ENCODE results near the gene GRAMD2A. TPM values are rescaled to one million over a fixed set of nuclear protein-coding genes. Genes with fewer than 3 reads are reported as not detected.
A peak's percentile ranks its signal among the peaks of the same experiment; 100 is the strongest.

The GRAMD2A gene
- total RNA-seq = 2.0 to 3.5 TPM (median 2.6 TPM) in 3 replicates

- Mint-ChIP-seq H3K27ac (peak within 1 kb of the TSS; percentile 64), H3K9me3 (no peaks in the 10 kb centered on the region), H3K4me1 (peaks cover 3% of the 10 kb centered on the region), H3K4me3 (peak within 1 kb of the TSS; percentile 76), H3K27me3 (ENCODE audit: low read depth) (peaks cover 34% of the 10 kb centered on the region), H3K36me3 (peaks cover 6% of the 10 kb centered on the region)
- DNase-seq (ENCODE audit: low spot score in 2 of 2, unreplicated experiment in 2 of 2) = peak in 1 of 2 experiments; percentile 51
- no peak for TF ChIP-seq CTCF (IDR thresholded peaks at IDR 0.05; ENCODE audit: unreplicated experiment)
These were observed at the start of gene GRAMD2A for GRCh38 chr15:72197460-72198355. TSS of gene GRAMD2A (minus strand) at chr15:72197787.

GRCh38 chr15:72242775-72243370, 45.3 kb upstream of the GRAMD2A start:
- Mint-ChIP-seq H3K27ac (no peak overlapping the region), H3K36me3 (peaks cover 40% of the 10 kb centered on the region), H3K4me3 (no peak overlapping the region), H3K27me3 (ENCODE audit: low read depth) (no peaks in the 10 kb centered on the region), H3K4me1 (no peaks in the 10 kb centered on the region), H3K9me3 (no peaks in the 10 kb centered on the region)
- no peak for TF ChIP-seq CTCF (IDR thresholded peaks at IDR 0.05; ENCODE audit: unreplicated experiment)
- DNase-seq (ENCODE audit: low spot score in 2 of 2, unreplicated experiment in 2 of 2) = no peak

GRCh38 chr15:72239652-72240051, 42.1 kb upstream of the GRAMD2A start:
- DNase-seq (ENCODE audit: low spot score in 2 of 2, unreplicated experiment in 2 of 2) = no peak
- no peak overlapping the region for H3K4me3 Mint-ChIP-seq
- H3K27me3 Mint-ChIP-seq (ENCODE audit: low read depth) = no peaks in the 10 kb centered on the region
- no peaks in the 10 kb centered on the region for H3K9me3 Mint-ChIP-seq
- H3K36me3 Mint-ChIP-seq = peaks cover 27% of the 10 kb centered on the region
- TF ChIP-seq CTCF (IDR thresholded peaks at IDR 0.05; ENCODE audit: unreplicated experiment) = no peak
- H3K27ac Mint-ChIP-seq = no peak overlapping the region
- H3K4me1 Mint-ChIP-seq = no peaks in the 10 kb centered on the region

GRCh38 chr15:72238586-72238985, 41.0 kb upstream of the GRAMD2A start:
- Mint-ChIP-seq H3K4me1 (no peaks in the 10 kb centered on the region), H3K36me3 (peaks cover 21% of the 10 kb centered on the region), H3K4me3 (no peak overlapping the region), H3K9me3 (no peaks in the 10 kb centered on the region), H3K27me3 (ENCODE audit: low read depth) (no peaks in the 10 kb centered on the region), H3K27ac (no peak overlapping the region)
- no peak for DNase-seq (ENCODE audit: low spot score in 2 of 2, unreplicated experiment in 2 of 2)
- no peak for TF ChIP-seq CTCF (IDR thresholded peaks at IDR 0.05; ENCODE audit: unreplicated experiment)

GRCh38 chr15:72237853-72238224, 40.3 kb upstream of the GRAMD2A start:
- no peak for DNase-seq (ENCODE audit: low spot score in 2 of 2, unreplicated experiment in 2 of 2)
- Mint-ChIP-seq H3K27me3 (ENCODE audit: low read depth) (no peaks in the 10 kb centered on the region), H3K36me3 (peaks cover 18% of the 10 kb centered on the region), H3K4me1 (peaks cover 2% of the 10 kb centered on the region), H3K4me3 (no peak overlapping the region), H3K9me3 (no peaks in the 10 kb centered on the region), H3K27ac (no peak overlapping the region)
- no peak for TF ChIP-seq CTCF (IDR thresholded peaks at IDR 0.05; ENCODE audit: unreplicated experiment)
